IMR-90 (cell line): ENCODE data around the gene RUNX3. TPM values are rescaled to one million over a fixed set of nuclear protein-coding genes. Genes with fewer than 3 reads are reported as not detected.

Experiments
- ATAC-seq: fragments of 200-7000 bp; cut with Tn5 transposase; 2 replicates; pipeline ENCODE4 v1.9.1; 2020; ENCODE audit warnings: low read depth, mild to moderate bottlenecking, moderate library complexity
- BruUV-seq: library from RNA; stranded (reverse); fragments of 400-500 nt; replicated peaks from 2 replicates; lab custom pipeline; 2021; lab: Mats Ljungman, UMichigan
- CTCF ChIA-PET: fragments of 300-600 bp; formaldehyde crosslinking; extraction: SDS; loops from one replicate; lab custom pipeline; 2021; ENCODE audit warnings: antibody characterized with exemption; lab: Yijun Ruan, JAX
- POLR2A ChIA-PET: fragments of 300-600 bp; sonication (Branson Sonifier 250); formaldehyde crosslinking; loops from one replicate; lab custom pipeline; 2022; ENCODE audit warnings: antibody characterized with exemption; ENCODE audit not compliant: unreplicated experiment; lab: Charles Lee
- DNase-seq: peaks from one replicate; pipeline ENCODE4 v3.0.0; 2013
- H2AFZ ChIP-seq: replicated peaks from 2 replicates; pipeline ENCODE3; 2013; ENCODE audit warnings: low read length, mild to moderate bottlenecking; ENCODE audit not compliant: poor library complexity
- H2AK5ac ChIP-seq: 2 replicates; pipeline ENCODE4 v1.6.1; 2013; ENCODE audit warnings: low read depth, low read length, inconsistent platforms
- H2AK9ac ChIP-seq: replicated peaks from 2 replicates; pipeline ENCODE3; 2013; ENCODE audit warnings: mild to moderate bottlenecking, low read depth, low read length, moderate library complexity; ENCODE audit not compliant: poor library complexity
- H2BK120ac ChIP-seq: 2 replicates; pipeline ENCODE4 v1.6.1; 2013; ENCODE audit warnings: low read depth, low read length, inconsistent platforms
- H2BK15ac ChIP-seq: 3 replicates; pipeline ENCODE4 v1.6.1; 2013; ENCODE audit warnings: low read depth, low read length, inconsistent platforms
- H2BK20ac ChIP-seq: 2 replicates; pipeline ENCODE4 v1.6.1; 2013; ENCODE audit warnings: low read depth, mild to moderate bottlenecking, inconsistent platforms, low read length, moderate library complexity
- H2BK5ac ChIP-seq: 2 replicates; pipeline ENCODE4 v1.6.1; 2013; ENCODE audit warnings: mild to moderate bottlenecking, low read depth, low read length, inconsistent platforms; ENCODE audit not compliant: poor library complexity, severe bottlenecking
- H3K14ac ChIP-seq: replicated peaks from 2 replicates; pipeline ENCODE4 v1.6.1; 2013; ENCODE audit warnings: low read depth, low read length, inconsistent platforms
- H3K18ac ChIP-seq: 2 replicates; pipeline ENCODE4 v1.6.1; 2013; ENCODE audit warnings: low read depth, low read length, control low read depth
- H3K23ac ChIP-seq: 2 replicates; pipeline ENCODE4 v1.6.1; 2013; ENCODE audit warnings: low read depth, low read length, inconsistent platforms
- H3K27ac ChIP-seq: 2 replicates; pipeline ENCODE4 v1.5.1; 2013; ENCODE audit warnings: mild to moderate bottlenecking, control low read depth, low read length; ENCODE audit not compliant: insufficient read depth
- H3K27me3 ChIP-seq: 2 replicates; pipeline ENCODE4 v1.6.1; 2013; ENCODE audit warnings: low read length; ENCODE audit not compliant: control insufficient read depth, insufficient read depth
- H3K36me3 ChIP-seq: 2 replicates; pipeline ENCODE4 v1.6.1; 2013; ENCODE audit warnings: low read length, mixed read lengths; ENCODE audit not compliant: control insufficient read depth, insufficient read depth
- H3K4ac ChIP-seq: 2 replicates; pipeline ENCODE4 v1.6.1; 2013; ENCODE audit warnings: low read depth, low read length, inconsistent platforms
- H3K4me1 ChIP-seq: 2 replicates; pipeline ENCODE4 v1.6.1; 2013; ENCODE audit warnings: low read length, mixed read lengths; ENCODE audit not compliant: control insufficient read depth, insufficient read depth
- H3K4me2 ChIP-seq: 2 replicates; pipeline ENCODE4 v1.6.1; 2013; ENCODE audit warnings: low read depth, mild to moderate bottlenecking, control low read depth, low read length, moderate library complexity
- H3K4me3 ChIP-seq: 2 replicates; pipeline ENCODE4 v1.5.1; 2013; ENCODE audit warnings: low read depth, mild to moderate bottlenecking, control low read depth, low read length, moderate library complexity; ENCODE audit not compliant: insufficient read depth
- H3K56ac ChIP-seq: 2 replicates; pipeline ENCODE4 v1.6.1; 2013; ENCODE audit warnings: low read length, inconsistent platforms; ENCODE audit not compliant: insufficient read depth; ENCODE audit errors: extremely low read depth
- H3K79me1 ChIP-seq, 2 experiments: 2 replicates each; pipeline ENCODE4 v1.6.1; 2013; ENCODE audit warnings: low read length in 2 of 2, inconsistent platforms in 1 of 2, low read depth in 1 of 2
- H3K9ac ChIP-seq: 2 replicates; pipeline ENCODE4 v1.6.1; 2013; ENCODE audit warnings: low read depth, low read length, control low read depth
- H3K9me1 ChIP-seq: 2 replicates; pipeline ENCODE4 v1.6.1; 2013; ENCODE audit warnings: low read length, inconsistent platforms; ENCODE audit not compliant: insufficient read depth
- H3K9me3 ChIP-seq: 2 replicates; pipeline ENCODE4 v1.6.1; 2013; ENCODE audit warnings: low read length; ENCODE audit not compliant: control insufficient read depth, insufficient read depth
- H4K20me1 ChIP-seq: 2 replicates; pipeline ENCODE4 v1.6.1; 2013; ENCODE audit warnings: low read length, inconsistent platforms; ENCODE audit not compliant: insufficient read depth
- H4K5ac ChIP-seq: 2 replicates; pipeline ENCODE4 v1.6.1; 2013; ENCODE audit warnings: mild to moderate bottlenecking, low read depth, low read length, control low read depth
- H4K8ac ChIP-seq, 2 experiments: 2 replicates each; pipeline ENCODE4 v1.6.1; 2013; ENCODE audit warnings: low read depth in 2 of 2, low read length in 2 of 2, control low read depth in 1 of 2, inconsistent platforms in 1 of 2
- H4K91ac ChIP-seq: 2 replicates; pipeline ENCODE4 v1.6.1; 2013; ENCODE audit warnings: low read depth, low read length, inconsistent platforms; ENCODE audit not compliant: insufficient read depth
- MAFK ChIP-seq: IDR thresholded peaks from 2 replicates; pipeline ENCODE4 v1.6.1; 2012; ENCODE audit warnings: low read depth, low read length, improper control_type of control experiment
- MXI1 ChIP-seq: IDR thresholded peaks from 2 replicates; pipeline ENCODE4 v1.6.1; 2012; ENCODE audit warnings: low read depth, mild to moderate bottlenecking, low read length, moderate library complexity, borderline replicate concordance
- WGBS, 2 experiments: methylation state at CpG; one replicate each; pipeline versions ENCODE4 v1.1.5 to v1.1.7; 2013; ENCODE audit warnings: missing lambda C conversion rate in 2 of 2; ENCODE audit not compliant: insufficient read length in 1 of 2; ENCODE audit errors: extremely low coverage in 2 of 2; 5-methylcytosine and 5-hydroxymethylcytosine counted together
- dilution Hi-C: fragments of 300-500 bp; cut with HindIII; formaldehyde crosslinking; loops from one replicate; pipeline ENCODE4 v1.14.3; 2018; ENCODE audit warnings: low sequenced_read_pairs; ENCODE audit not compliant: unreplicated experiment
- in situ Hi-C: fragments of 300-500 bp; cut with MboI; formaldehyde crosslinking; loops from 3 replicates; pipeline ENCODE4 v1.14.3; 2019; ENCODE audit warnings: low sequenced_read_pairs, inconsistent platforms, mixed read lengths
- intact Hi-C: fragments of 100-400 bp; cut with micrococcal nuclease; formaldehyde crosslinking; loops from 2 replicates; pipeline ENCODE4 v1.10.0; 2022
- polyA plus RNA-seq, 3 experiments: library from polyadenylated mRNA; depleted of rRNA; stranded (reverse); fragments of >200 nt; gene quantifications; 2 replicates each; pipeline ENCODE4 v1.2.3, GENCODE V29; 2012; ENCODE audit warnings: low replicate concordance in 1 of 3
- total RNA-seq: library from RNA; depleted of rRNA; stranded (reverse); fragments of >200 nt; gene quantifications from 2 replicates; pipeline ENCODE4 v1.2.3, GENCODE V29; 2012

RUNX3 gene
- total and polyA plus RNA-seq, 2 of the 4 experiments (the other 2 are of a cell fraction), result 0.07 TPM; not detected in 1

DNA sequence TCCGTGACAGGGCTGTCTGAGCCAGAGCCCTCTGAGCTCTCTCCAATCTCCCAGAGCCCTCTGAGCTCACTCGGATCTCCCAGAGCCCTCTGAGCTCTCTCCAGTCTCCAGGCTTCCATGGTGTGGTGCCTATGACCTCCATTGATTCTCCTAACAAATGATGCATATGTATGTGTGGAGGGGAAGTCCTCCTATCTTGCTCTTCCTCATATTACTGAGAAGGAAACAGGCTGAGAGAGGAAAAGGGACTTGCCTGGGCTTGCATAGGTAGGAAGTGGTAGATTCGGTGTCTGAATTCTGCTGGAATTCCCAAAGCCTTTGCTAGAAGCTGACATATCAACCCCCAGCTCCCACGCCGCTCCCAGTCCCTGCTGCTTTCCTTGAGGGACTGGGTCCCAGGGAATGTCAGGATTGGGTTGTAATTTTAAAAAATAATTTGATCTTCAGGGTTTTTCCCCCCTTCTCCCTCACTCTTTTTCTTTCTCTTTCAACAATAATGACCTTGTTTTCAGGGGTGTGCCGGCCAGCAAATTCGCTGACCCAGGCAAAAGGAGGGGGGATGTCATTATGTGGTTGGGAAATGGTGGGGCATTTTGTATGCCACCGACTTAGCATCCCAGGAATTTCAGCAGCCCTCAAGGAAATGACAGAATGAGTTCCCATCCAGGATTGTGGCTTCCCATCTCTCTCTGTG lies 42.3 kb upstream of the RUNX3 start:
- no TSS peak for BruUV-seq
- peak overlapping the region; percentile 81 for H2BK20ac ChIP-seq
- peaks cover 24% of the 10 kb centered on the region for H3K4me1 ChIP-seq
- ChIA-PET CTCF (interaction anchor here (0.7 to 1.1 kb wide), 2 partner anchors 12 to 61 kb away, joined by 4 read pairs; no protein-coding TSS in a partner anchor), POLR2A (no interaction called here)
- peaks cover 17% of the 10 kb centered on the region for H3K9me3 ChIP-seq
- peak overlapping the region; percentile 24 to 85; a peak in 3 of 4 replicates for H4K8ac ChIP-seq
- intact Hi-C loops, result no loop called here
- dilution Hi-C loops, result no loop called here
- H3K4me3 ChIP-seq, result no peak overlapping the region
- H2BK120ac ChIP-seq, result peak overlapping the region; percentile 96
- peak; percentile 72 for TF ChIP-seq MAFK
- no peak for TF ChIP-seq MXI1
- no CpG with 5 or more reads among the region's 8 CpGs for WGBS, 2 experiments
- H2BK15ac ChIP-seq, result peak overlapping the region; percentile 66; the same call in 2 of the 3 replicates
- H3K23ac ChIP-seq, result peak overlapping the region; percentile 31; the same call in 1 of the 2 replicates
- H3K14ac ChIP-seq, result peak overlapping the region; percentile 59
- peaks cover 12% of the 10 kb centered on the region for H3K9me1 ChIP-seq
- H3K36me3 ChIP-seq, result no peaks in the 10 kb centered on the region
- peak overlapping the region; percentile 93 for H3K4ac ChIP-seq
- peak overlapping the region; percentile 29 for H2AK9ac ChIP-seq
- H3K27ac ChIP-seq, result no peak overlapping the region
- H4K91ac ChIP-seq, result peak overlapping the region; percentile 84
- no peak overlapping the region for H3K4me2 ChIP-seq
- no peak overlapping the region; the same call in 1 of the 2 replicates for H3K9ac ChIP-seq
- H4K20me1 ChIP-seq, result no peaks in the 10 kb centered on the region
- ATAC-seq (peak; percentile 52), DNase-seq (peak; percentile 33)
- no peaks in the 10 kb centered on the region for H3K27me3 ChIP-seq
- in situ Hi-C loops, result no loop called here
- 0 out of 4 replicates have a peak, but pooled peaks cover 0 to 3% of the 10 kb centered on the region in 2 experiments for H3K79me1 ChIP-seq
- peak overlapping the region; percentile 56 for H3K18ac ChIP-seq
- H2BK5ac ChIP-seq, result peak overlapping the region; percentile 7
- H2AFZ ChIP-seq, result peak overlapping the region; percentile 63
- H4K5ac ChIP-seq, result peak overlapping the region; percentile 50
- H2AK5ac ChIP-seq, result peak overlapping the region; percentile 92
- peak overlapping the region; percentile 5; the same call in 1 of the 2 replicates for H3K56ac ChIP-seq
